Hindlimb muscle (tissue), 1 donor: ENCODE measurements around the gene AP1B1. TPM values are rescaled to one million over a fixed set of nuclear protein-coding genes. Genes with fewer than 3 reads are reported as not detected.

Source experiments
- DNase-seq: peaks from one replicate; pipeline ENCODE4 v3.0.0-alpha.2; 2013
- polyA plus RNA-seq: library from polyadenylated mRNA; unstranded; fragments of 120-200 nt; gene quantifications from one replicate; pipeline ENCODE4 v1.2.1, GENCODE V29; 2013; ENCODE audit not compliant: insufficient read length

AP1B1 gene
- polyA plus RNA-seq, 1 donor = 30.0 TPM

GRCh38 chr22:29312218-29313125 lies 75.9 kb downstream of the AP1B1 start:
- DNase-seq = no peak

GRCh38 chr22:29311464-29312217 lies 76.7 kb downstream of the AP1B1 start:
- no peak for DNase-seq

- DNase-seq = peak; percentile 96
Measured at GRCh38 chr22:29310863-29311339, 77.5 kb downstream of the AP1B1 start.

GRCh38 chr22:29310065-29310862 lies 78.1 kb downstream of the AP1B1 start:
- DNase-seq = no peak

- no peak for DNase-seq
Measured at GRCh38 chr22:29309332-29310064, 78.9 kb downstream of the AP1B1 start.

GRCh38 chr22:29308791-29309262 lies 79.5 kb downstream of the AP1B1 start:
- no peak for DNase-seq

GRCh38 chr22:29308148-29308790 lies 80.1 kb downstream of the AP1B1 start:
- DNase-seq = no peak

GRCh38 chr22:29307596-29308147 lies 80.7 kb downstream of the AP1B1 start:
- no peak for DNase-seq

GRCh38 chr22:29306835-29307595 lies 81.4 kb downstream of the AP1B1 start:
- DNase-seq = peak; percentile 84

GRCh38 chr22:29306175-29306834 lies 82.1 kb downstream of the AP1B1 start, which contains the start of gene GAS2L1:
GAS2L1 (plus strand) TSS chr22:29306650; CDS start chr22:29308106, 1,456 bp downstream.
- peak; percentile 84 for DNase-seq

- no peak for DNase-seq
Measured at GRCh38 chr22:29305836-29306174, 82.6 kb downstream of the AP1B1 start.

GRCh38 chr22:29302681-29303465 lies 85.5 kb downstream of the AP1B1 start:
- DNase-seq = no peak

- no peak for DNase-seq
Measured at GRCh38 chr22:29302402-29302680, 86.0 kb downstream of the AP1B1 start.

- DNase-seq = no peak
Measured at GRCh38 chr22:29301716-29302401, 86.5 kb downstream of the AP1B1 start.

- DNase-seq = no peak
Measured at GRCh38 chr22:29300807-29301601, 87.4 kb downstream of the AP1B1 start.

- DNase-seq = no peak
Measured at GRCh38 chr22:29300467-29300806, 87.9 kb downstream of the AP1B1 start.

- DNase-seq = no peak
Measured at GRCh38 chr22:29299136-29299900, 89.1 kb downstream of the AP1B1 start.
